Common myeloid progenitor, CD34-positive (primary cell): ENCODE results near the gene PPA1.
"Not testable (repeated sequence)": the region's sequence is repeated elsewhere in the genome, so short reads cannot be mapped to it uniquely, and the experiment has no call there.

Source experiments
- CTCF ChIA-PET: fragments of 350-600 bp; sonication (Branson Sonifier 250); formaldehyde crosslinking; loops from one replicate; lab custom pipeline; 2021; ENCODE audit warnings: antibody characterized with exemption; lab: Charles Lee
- POLR2A ChIA-PET: fragments of 350-600 bp; sonication (Branson Sonifier 250); formaldehyde crosslinking; loops from one replicate; lab custom pipeline; 2021; ENCODE audit warnings: antibody characterized with exemption; lab: Charles Lee
- DNase-seq, 3 donors: peaks; one replicate each; pipeline versions ENCODE4 v3.0.0 to v3.0.0-alpha.2; 2013
- H3K27ac ChIP-seq, 2 experiments: 1 replicate in 1 of 2; 2 replicates in 1 of 2; pipeline ENCODE4 v1.7.0; 2013; ENCODE audit warnings: inconsistent platforms in 2 of 2, low read length in 2 of 2, mild to moderate bottlenecking in 2 of 2, low read depth in 1 of 2, moderate library complexity in 1 of 2; ENCODE audit not compliant: severe bottlenecking in 2 of 2, insufficient read depth in 1 of 2, poor library complexity in 1 of 2
- H3K27me3 ChIP-seq, 5 experiments: replicated peaks in 2 of 5; 1 replicate in 3 of 5; 2 replicates in 2 of 5; pipeline versions ENCODE4 v1.6.1 to v1.7.0; 2013; ENCODE audit warnings: low read length in 4 of 5, mild to moderate bottlenecking in 2 of 5, moderate library complexity in 2 of 5, inconsistent platforms in 1 of 5; ENCODE audit not compliant: insufficient read depth in 5 of 5, control insufficient read depth in 4 of 5
- H3K36me3 ChIP-seq, 4 experiments: 1 replicate in 2 of 4; 2 replicates in 2 of 4; pipeline versions ENCODE4 v1.6.1 to v1.7.0; 2013; ENCODE audit warnings: low read length in 3 of 4, control low read depth in 1 of 4, mild to moderate bottlenecking in 1 of 4; ENCODE audit not compliant: control insufficient read depth in 4 of 4, insufficient read depth in 4 of 4
- H3K4me1 ChIP-seq, 4 experiments: 1 replicate in 3 of 4; 2 replicates in 1 of 4; pipeline versions ENCODE4 v1.6.1 to v1.7.1; 2013; ENCODE audit warnings: low read length in 3 of 4, mild to moderate bottlenecking in 3 of 4, control low read depth in 1 of 4, inconsistent platforms in 1 of 4, moderate library complexity in 1 of 4; ENCODE audit not compliant: control insufficient read depth in 4 of 4, insufficient read depth in 4 of 4; ENCODE audit errors: control extremely low read depth in 1 of 4
- H3K4me3 ChIP-seq, 7 experiments: 1 replicate in 4 of 7; 2 replicates in 3 of 7; pipeline versions ENCODE4 v1.5.1 to v1.7.0; 2013; ENCODE audit warnings: mild to moderate bottlenecking in 7 of 7, low read length in 6 of 7, moderate library complexity in 6 of 7, inconsistent platforms in 2 of 7, low read depth in 2 of 7, control low read depth in 1 of 7; ENCODE audit not compliant: insufficient read depth in 4 of 7, control insufficient read depth in 1 of 7; ENCODE audit errors: extremely low read depth in 1 of 7
- H3K9me3 ChIP-seq, 5 experiments: 1 replicate in 4 of 5; 2 replicates in 1 of 5; pipeline versions ENCODE4 v1.6.1 to v1.7.1; 2013; ENCODE audit warnings: low read length in 4 of 5, mild to moderate bottlenecking in 2 of 5, inconsistent platforms in 1 of 5, low read depth in 1 of 5, moderate library complexity in 1 of 5; ENCODE audit not compliant: control insufficient read depth in 4 of 5, insufficient read depth in 2 of 5; ENCODE audit errors: control extremely low read depth in 1 of 5
- WGBS: methylation state at CpG from one replicate; pipeline ENCODE4 v1.1.5; 2013; ENCODE audit not compliant: insufficient coverage; 5-methylcytosine and 5-hydroxymethylcytosine counted together

The PPA1 gene

GRCh38 chr10:70222811-70223447 lies 10.3 kb downstream of the PPA1 start:
- H3K4me1 ChIP-seq, H3K27ac ChIP-seq, DNase-seq, POLR2A ChIA-PET, H3K4me3 ChIP-seq, H3K9me3 ChIP-seq, H3K27me3 ChIP-seq: not testable (repeated sequence)
- CTCF ChIA-PET, result interaction anchor here (1.1 to 13.4 kb wide), 9 partner anchors 13 to 238 kb away, joined by 3 to 244 read pairs (median 7); no protein-coding TSS in a partner anchor
- WGBS, result 97% methylated on average over 5 of the region's 9 CpGs
- peaks cover 3 to 18% (median 4%) of the 10 kb centered on the region in 4 experiments for H3K36me3 ChIP-seq

DNA sequence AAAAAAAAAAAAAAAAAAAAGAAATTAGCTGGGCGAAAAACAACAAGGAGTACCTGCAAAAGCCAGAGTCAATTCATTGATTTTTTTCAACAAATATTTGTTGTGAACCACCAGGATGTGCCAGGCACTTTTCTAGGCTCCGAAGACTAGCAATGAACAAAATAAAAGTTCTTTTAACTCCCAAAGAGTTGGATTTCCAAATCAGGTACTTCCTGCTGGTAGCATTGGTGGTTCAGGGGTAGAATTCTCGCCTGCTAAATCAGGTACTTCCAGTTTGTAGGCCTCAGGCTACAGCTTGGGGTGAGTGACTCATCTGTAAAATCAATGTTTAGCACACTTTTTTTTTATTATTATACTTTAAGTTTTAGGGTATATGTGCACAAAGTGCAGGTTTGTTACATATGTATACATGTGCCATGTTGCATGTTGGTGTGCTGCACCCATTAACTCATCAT lies 10.9 kb downstream of the PPA1 start:
- Histone ChIP-seq H3K27me3 (no peaks in the 10 kb centered on the region), H3K27ac (no peak overlapping the region), H3K9me3 (no peaks in the 10 kb centered on the region), H3K36me3 (peaks cover 2 to 21% (median 4%) of the 10 kb centered on the region in 4 experiments), H3K4me3 (no peak overlapping the region), H3K4me1 (peaks cover 0 to 3% (median 0%) of the 10 kb centered on the region in 4 experiments)
- POLR2A ChIA-PET, result no interaction called here
- no CpG with 5 or more reads among the region's 3 CpGs for WGBS
- CTCF ChIA-PET, result interaction anchor here (0.8 to 13.4 kb wide), 30 partner anchors 8 to 319 kb away, joined by 3 to 244 read pairs (median 5); partner anchors contain the start of gene SAR1A
- DNase-seq, result peak in 2 of 3 donors; percentile 20 to 29

GRCh38 chr10:70221030-70221429 lies 12.2 kb downstream of the PPA1 start:
- H3K27ac ChIP-seq, result no peak overlapping the region
- ChIA-PET POLR2A (no interaction called here), CTCF (interaction anchor here (0.9 to 13.4 kb wide), 30 partner anchors 10 to 320 kb away, joined by 3 to 244 read pairs (median 6); partner anchors contain the start of genes PPA1 and SAR1A)
- no peaks in the 10 kb centered on the region for H3K9me3 ChIP-seq
- no peaks in the 10 kb centered on the region for H3K27me3 ChIP-seq
- H3K4me3 ChIP-seq, result peak overlapping the region in 1 of 7 experiments; percentile 37
- peaks cover 3 to 24% (median 5%) of the 10 kb centered on the region in 4 experiments for H3K36me3 ChIP-seq
- WGBS, result 71% methylated on average over 1 of the region's 1 CpG
- peak in 1 of 3 donors; percentile 9 for DNase-seq
- H3K4me1 ChIP-seq, result peaks cover 0 to 3% (median 0%) of the 10 kb centered on the region in 4 experiments

DNA sequence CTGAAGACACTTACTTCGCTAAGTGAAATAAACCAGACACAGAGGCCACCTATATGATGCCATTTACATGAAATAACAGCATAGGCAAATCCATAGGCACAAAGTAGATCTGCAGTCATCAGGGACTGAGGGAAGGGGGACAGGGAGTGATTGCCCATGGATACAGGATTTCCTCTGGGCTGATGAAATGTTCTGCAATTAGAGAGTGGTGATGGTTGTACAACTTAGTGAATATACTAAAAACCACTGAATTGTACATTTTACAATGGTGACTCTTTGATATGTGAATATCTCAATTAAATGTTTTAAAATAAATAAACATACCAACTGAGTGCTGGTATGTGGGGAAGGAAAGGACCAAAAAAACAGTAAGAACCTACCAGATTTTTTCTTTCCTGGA lies 20.4 kb downstream of the PPA1 start:
- POLR2A ChIA-PET, result no interaction called here
- H3K36me3 ChIP-seq, result peaks cover 13 to 61% (median 32%) of the 10 kb centered on the region in 4 experiments
- no peaks in the 10 kb centered on the region for H3K27me3 ChIP-seq
- no peak overlapping the region for H3K27ac ChIP-seq
- no peaks in the 10 kb centered on the region for H3K9me3 ChIP-seq
- DNase-seq, result no peak
- no peak overlapping the region for H3K4me3 ChIP-seq
- no CpG with 5 or more reads among the region's 1 CpG for WGBS
- H3K4me1 ChIP-seq, result no peaks in the 10 kb centered on the region
- CTCF ChIA-PET, result no interaction called here

DNA sequence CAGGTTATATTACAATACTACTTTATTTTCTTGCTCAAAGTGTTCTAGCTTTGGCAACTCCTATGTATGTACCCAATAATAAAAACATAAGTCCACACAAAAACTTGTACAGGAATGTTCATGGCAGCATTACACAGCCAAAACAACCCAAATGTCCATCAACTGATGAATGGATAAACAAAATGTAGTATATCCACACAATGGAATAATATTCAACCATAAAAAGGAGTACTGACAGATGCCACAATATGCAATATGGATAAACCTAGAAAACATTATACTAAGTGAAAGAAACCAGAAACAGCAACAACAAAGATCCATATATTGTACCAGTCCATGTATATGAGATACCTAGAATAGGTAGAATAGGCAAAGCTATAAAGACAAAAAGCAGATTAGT lies 21.0 kb downstream of the PPA1 start:
- Histone ChIP-seq H3K27ac (no peak overlapping the region), H3K4me3 (no peak overlapping the region), H3K4me1 (no peaks in the 10 kb centered on the region), H3K9me3 (no peaks in the 10 kb centered on the region), H3K27me3 (no peaks in the 10 kb centered on the region), H3K36me3 (peaks cover 12 to 56% (median 34%) of the 10 kb centered on the region in 4 experiments)
- CTCF ChIA-PET, result no interaction called here
- no peak for DNase-seq
- POLR2A ChIA-PET, result no interaction called here

DNA sequence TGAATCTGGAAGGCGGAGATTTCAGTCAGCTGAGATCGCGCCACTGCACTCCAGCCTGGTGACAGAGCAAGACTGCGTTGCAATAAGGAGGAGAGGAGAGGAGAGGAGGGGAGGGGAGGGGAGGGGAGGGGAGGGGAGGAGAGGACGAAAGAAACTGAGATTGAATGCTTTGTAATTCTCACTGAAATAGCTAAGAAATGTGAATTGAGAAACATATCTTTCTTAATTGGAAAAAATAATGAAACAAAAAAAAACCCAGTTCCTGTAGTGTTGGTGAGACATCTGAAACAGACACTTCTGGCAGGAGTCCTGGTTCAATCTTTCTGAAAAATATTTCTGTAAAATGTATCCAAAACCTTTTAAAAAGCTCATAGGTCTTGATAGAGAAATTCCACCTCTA lies 26.5 kb downstream of the PPA1 start:
- peaks cover 9 to 53% (median 31%) of the 10 kb centered on the region in 4 experiments for H3K36me3 ChIP-seq
- no peak for DNase-seq
- no peaks in the 10 kb centered on the region for H3K4me1 ChIP-seq
- ChIA-PET CTCF (interaction anchor here (0.9 kb wide), 1 partner anchor 15 kb away, joined by 3 read pairs; no protein-coding TSS in a partner anchor), POLR2A (no interaction called here)
- WGBS, result no CpG with 5 or more reads among the region's 5 CpGs
- no peaks in the 10 kb centered on the region for H3K27me3 ChIP-seq
- H3K27ac ChIP-seq, result no peak overlapping the region
- no peaks in the 10 kb centered on the region for H3K9me3 ChIP-seq
- H3K4me3 ChIP-seq, result no peak overlapping the region

GRCh38 chr10:70201105-70201504 lies 32.1 kb downstream of the PPA1 start:
- Histone ChIP-seq H3K27ac (no peak overlapping the region), H3K27me3 (no peaks in the 10 kb centered on the region), H3K36me3 (peaks cover 6 to 38% (median 21%) of the 10 kb centered on the region in 4 experiments), H3K4me3 (no peak overlapping the region), H3K4me1 (peaks cover 0 to 15% (median 12%) of the 10 kb centered on the region in 4 experiments), H3K9me3 (peaks cover 3 to 13% (median 3%) of the 10 kb centered on the region in 5 experiments)
- POLR2A ChIA-PET, result no interaction called here
- CTCF ChIA-PET, result interaction anchor here (1.0 kb wide), 1 partner anchor 55 kb away, joined by 4 read pairs; the partner anchor contains the start of gene TYSND1
- DNase-seq, result no peak
- WGBS, result no CpG with 5 or more reads among the region's 1 CpG
